Retina (tissue), 1 donor: ENCODE results near the gene CLEC4F.

Experiments used
- DNase-seq: peaks from one replicate; pipeline ENCODE4 v3.0.0-alpha.2; 2016

CLEC4F gene

GRCh38 chr2:70820499-70820898, at the start of gene CLEC4F:
TSS of gene CLEC4F (minus strand) at chr2:70820599. CDS start at chr2:70820523, 76 bp downstream.
- DNase-seq: no peak

GRCh38 chr2:70868970-70869369, 48.6 kb upstream of the CLEC4F start:
- no peak for DNase-seq

- peak; percentile 91 for DNase-seq
Measured at GRCh38 chr2:70861777-70862625, 41.6 kb upstream of the CLEC4F start.

- no peak for DNase-seq
Measured at GRCh38 chr2:70855667-70856066, 35.3 kb upstream of the CLEC4F start.

GRCh38 chr2:70854411-70854810, 34.0 kb upstream of the CLEC4F start:
- no peak for DNase-seq

- no peak for DNase-seq
Measured at GRCh38 chr2:70852824-70853223, 32.4 kb upstream of the CLEC4F start.

GRCh38 chr2:70851704-70852103, 31.3 kb upstream of the CLEC4F start:
- no peak for DNase-seq

- no peak for DNase-seq
Measured at GRCh38 chr2:70850925-70851324, 30.5 kb upstream of the CLEC4F start.

GRCh38 chr2:70842401-70842800, 22.0 kb upstream of the CLEC4F start:
- no peak for DNase-seq

GRCh38 chr2:70837980-70838925, 17.9 kb upstream of the CLEC4F start:
- DNase-seq: no peak

- no peak for DNase-seq
Measured at GRCh38 chr2:70835643-70836042, 15.2 kb upstream of the CLEC4F start, which contains the start of gene CD207. TSS of gene CD207 (minus strand) at chr2:70835816. CDS start at chr2:70835776, 40 bp downstream.

- DNase-seq: no peak
Measured at GRCh38 chr2:70834881-70835280, 14.5 kb upstream of the CLEC4F start.

- DNase-seq: no peak
Measured at GRCh38 chr2:70834106-70834505, 13.7 kb upstream of the CLEC4F start.

- no peak for DNase-seq
Measured at GRCh38 chr2:70833246-70833645, 12.8 kb upstream of the CLEC4F start.

GRCh38 chr2:70832386-70832785, 12.0 kb upstream of the CLEC4F start:
- DNase-seq: no peak

GRCh38 chr2:70831861-70832260, 11.5 kb upstream of the CLEC4F start:
- no peak for DNase-seq

- no peak for DNase-seq
Measured at GRCh38 chr2:70830366-70830765, 10.0 kb upstream of the CLEC4F start.

GRCh38 chr2:70829916-70830315, 9.5 kb upstream of the CLEC4F start:
- no peak for DNase-seq

GRCh38 chr2:70828914-70829824, 8.8 kb upstream of the CLEC4F start:
- DNase-seq: no peak

GRCh38 chr2:70828115-70828514, 7.7 kb upstream of the CLEC4F start:
- no peak for DNase-seq

- DNase-seq: no peak
Measured at GRCh38 chr2:70827388-70827787, 7.0 kb upstream of the CLEC4F start.

- no peak for DNase-seq
Measured at GRCh38 chr2:70826696-70827350, 6.4 kb upstream of the CLEC4F start.
